C4-2B (cell line): ENCODE measurements around the gene MIPEP.
"Not testable (repeated sequence)": the region's sequence is repeated elsewhere in the genome, so short reads cannot be mapped to it uniquely, and the experiment has no call there.

ENCODE experiments used
- H3K27ac ChIP-seq: fragments of 450-650 bp; 2 replicates; pipeline ENCODE4 v1.5.1; 2017
- CTCF ChIP-seq: fragments of 450-650 bp; conservative IDR thresholded peaks from 2 replicates; pipeline ENCODE4 v1.5.1; 2017; ENCODE audit warnings: mild to moderate bottlenecking
- ZFX ChIP-seq: fragments of 450-650 bp; IDR thresholded peaks from 2 replicates; pipeline ENCODE4 v1.6.1; 2017

The MIPEP gene

GRCh38 chr13:23767838-23768237 is 121.4 kb downstream of the MIPEP start:
- TF ChIP-seq CTCF (no peak), ZFX (no peak)
- no peak overlapping the region for H3K27ac ChIP-seq

- no peak overlapping the region for H3K27ac ChIP-seq
- no peak for TF ChIP-seq CTCF
- TF ChIP-seq ZFX, result no peak
Measured at GRCh38 chr13:23766939-23767338, 122.3 kb downstream of the MIPEP start.

- TF ChIP-seq CTCF (no peak), ZFX (no peak)
Measured at GRCh38 chr13:23766283-23766682, 122.9 kb downstream of the MIPEP start.

GRCh38 chr13:23765531-23765930 is 123.7 kb downstream of the MIPEP start:
- no peak overlapping the region for H3K27ac ChIP-seq
- no peak for TF ChIP-seq ZFX
- TF ChIP-seq CTCF, result no peak

More at GRCh38 chr13:23766283-23766682, 122.9 kb downstream of the MIPEP start:
- no peak overlapping the region for H3K27ac ChIP-seq

- TF ChIP-seq ZFX (no peak), CTCF (no peak)
- H3K27ac ChIP-seq, result no peak overlapping the region
Measured at GRCh38 chr13:23763318-23763717, 125.9 kb downstream of the MIPEP start.

GRCh38 chr13:23761760-23762159 is 127.4 kb downstream of the MIPEP start:
- H3K27ac ChIP-seq, result not testable (repeated sequence)

GRCh38 chr13:23760000-23760399 is 129.2 kb downstream of the MIPEP start:
- peak overlapping the region; percentile 12; the same call in 1 of the 2 replicates for H3K27ac ChIP-seq
- TF ChIP-seq CTCF (no peak), ZFX (no peak)

GRCh38 chr13:23758798-23759527 is 130.2 kb downstream of the MIPEP start:
- H3K27ac ChIP-seq, result peak overlapping the region; percentile 12; the same call in 1 of the 2 replicates
- no peak for TF ChIP-seq CTCF
- TF ChIP-seq ZFX, result no peak
